ENCODE results near the gene NKAIN1.
"Not testable (repeated sequence)": the region's sequence is repeated elsewhere in the genome, so short reads cannot be mapped to it uniquely, and the experiment has no call there.

Gene NKAIN1

GRCh38 chr1:31201931-31202360 is 37.7 kb downstream of the NKAIN1 start:
- H3K4me3 ChIP-seq (ENCODE audit: low read depth, low read length), result no peak overlapping the region
- TF ChIP-seq MYC (IDR thresholded peaks at IDR 0.05; ENCODE audit: low read depth, low read length), result no peak
- no peak for TF ChIP-seq MAX (IDR thresholded peaks at IDR 0.05; ENCODE audit: low read depth, low read length)
- no peak for DNase-seq (ENCODE audit: low read depth)

GRCh38 chr1:31199949-31200348 is 39.7 kb downstream of the NKAIN1 start:
- DNase-seq (ENCODE audit: low read depth), result no peak
- H3K4me3 ChIP-seq (ENCODE audit: low read depth, low read length), result no peak overlapping the region
- no peak for TF ChIP-seq MAX (IDR thresholded peaks at IDR 0.05; ENCODE audit: low read depth, low read length)
- no peak for TF ChIP-seq CTCF (IDR thresholded peaks at IDR 0.05; ENCODE audit: low read depth, low read length)
- TF ChIP-seq MYC (IDR thresholded peaks at IDR 0.05; ENCODE audit: low read depth, low read length), result no peak
- TF ChIP-seq POLR2A (IDR thresholded peaks at IDR 0.05; ENCODE audit: extremely low read depth, insufficient read length), result no peak

GRCh38 chr1:31199236-31199790 is 40.4 kb downstream of the NKAIN1 start:
- TF ChIP-seq POLR2A (IDR thresholded peaks at IDR 0.05; ENCODE audit: extremely low read depth, insufficient read length) (no peak), MYC (IDR thresholded peaks at IDR 0.05; ENCODE audit: low read depth, low read length) (no peak), CTCF (IDR thresholded peaks at IDR 0.05; ENCODE audit: low read depth, low read length) (no peak), MAX (IDR thresholded peaks at IDR 0.05; ENCODE audit: low read depth, low read length) (no peak)
- DNase-seq (ENCODE audit: low read depth), result no peak
- no peak overlapping the region for H3K4me3 ChIP-seq (ENCODE audit: low read depth, low read length)

- DNase-seq (ENCODE audit: low read depth), result no peak
- H3K4me3 ChIP-seq (ENCODE audit: low read depth, low read length), result no peak overlapping the region
- TF ChIP-seq CTCF (IDR thresholded peaks at IDR 0.05; ENCODE audit: low read depth, low read length) (no peak), MYC (IDR thresholded peaks at IDR 0.05; ENCODE audit: low read depth, low read length) (no peak), MAX (IDR thresholded peaks at IDR 0.05; ENCODE audit: low read depth, low read length) (no peak)
Observed at GRCh38 chr1:31198600-31198999, 41.1 kb downstream of the NKAIN1 start.

GRCh38 chr1:31198150-31198549 is 41.5 kb downstream of the NKAIN1 start:
- no peak overlapping the region for H3K4me3 ChIP-seq (ENCODE audit: low read depth, low read length)
- no peak for TF ChIP-seq MYC (IDR thresholded peaks at IDR 0.05; ENCODE audit: low read depth, low read length)
- no peak for TF ChIP-seq MAX (IDR thresholded peaks at IDR 0.05; ENCODE audit: low read depth, low read length)
- TF ChIP-seq POLR2A (IDR thresholded peaks at IDR 0.05; ENCODE audit: extremely low read depth, insufficient read length), result no peak
- no peak for TF ChIP-seq CTCF (IDR thresholded peaks at IDR 0.05; ENCODE audit: low read depth, low read length)
- no peak for DNase-seq (ENCODE audit: low read depth)

- TF ChIP-seq MAX (IDR thresholded peaks at IDR 0.05; ENCODE audit: low read depth, low read length) (no peak), POLR2A (IDR thresholded peaks at IDR 0.05; ENCODE audit: extremely low read depth, insufficient read length) (no peak), CTCF (IDR thresholded peaks at IDR 0.05; ENCODE audit: low read depth, low read length) (no peak)
- DNase-seq (ENCODE audit: low read depth), result no peak
- H3K4me3 ChIP-seq (ENCODE audit: low read depth, low read length), result no peak overlapping the region
Observed at GRCh38 chr1:31196685-31197084, 43.0 kb downstream of the NKAIN1 start.

GRCh38 chr1:31195267-31195666 is 44.4 kb downstream of the NKAIN1 start:
- not testable (repeated sequence) for DNase-seq (ENCODE audit: low read depth); H3K4me3 ChIP-seq (ENCODE audit: low read depth, low read length)
